IPS-18c (cell line): Measurements from ENCODE around the gene EFCAB11.

ENCODE experiments used
- H3K4me3 ChIP-seq: 2 replicates; pipeline ENCODE4 v1.7.0; 2013; ENCODE audit warnings: low read depth, mild to moderate bottlenecking, low read length, moderate library complexity; ENCODE audit not compliant: insufficient read depth
- H3K9me3 ChIP-seq: one replicate; pipeline ENCODE4 v1.6.1; 2013; ENCODE audit warnings: mild to moderate bottlenecking, low read length, moderate library complexity; ENCODE audit not compliant: control insufficient read depth, insufficient read depth

Gene EFCAB11

DNA sequence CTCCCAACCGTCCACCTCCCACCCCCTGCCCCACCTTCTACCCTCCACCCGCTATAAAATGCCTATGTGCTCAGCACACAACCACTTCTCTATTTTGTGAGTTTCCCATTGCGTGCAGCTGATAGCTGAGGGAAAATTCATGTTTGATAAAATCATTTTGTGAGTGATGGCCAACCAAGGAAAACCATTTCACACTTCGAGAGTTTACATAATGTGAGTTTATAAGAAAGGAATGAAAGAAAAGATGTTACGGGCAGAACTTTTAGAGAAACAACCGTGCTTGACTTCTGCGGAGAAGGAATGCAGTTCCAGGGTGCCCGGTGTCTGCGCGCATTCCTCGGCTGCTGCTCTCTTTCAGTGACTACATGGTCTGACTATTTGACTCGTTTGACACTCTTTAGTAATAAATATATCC lies 140.9 kb downstream of the EFCAB11 start:
- Histone ChIP-seq H3K4me3 (no peak overlapping the region), H3K9me3 (no peaks in the 10 kb centered on the region)

DNA sequence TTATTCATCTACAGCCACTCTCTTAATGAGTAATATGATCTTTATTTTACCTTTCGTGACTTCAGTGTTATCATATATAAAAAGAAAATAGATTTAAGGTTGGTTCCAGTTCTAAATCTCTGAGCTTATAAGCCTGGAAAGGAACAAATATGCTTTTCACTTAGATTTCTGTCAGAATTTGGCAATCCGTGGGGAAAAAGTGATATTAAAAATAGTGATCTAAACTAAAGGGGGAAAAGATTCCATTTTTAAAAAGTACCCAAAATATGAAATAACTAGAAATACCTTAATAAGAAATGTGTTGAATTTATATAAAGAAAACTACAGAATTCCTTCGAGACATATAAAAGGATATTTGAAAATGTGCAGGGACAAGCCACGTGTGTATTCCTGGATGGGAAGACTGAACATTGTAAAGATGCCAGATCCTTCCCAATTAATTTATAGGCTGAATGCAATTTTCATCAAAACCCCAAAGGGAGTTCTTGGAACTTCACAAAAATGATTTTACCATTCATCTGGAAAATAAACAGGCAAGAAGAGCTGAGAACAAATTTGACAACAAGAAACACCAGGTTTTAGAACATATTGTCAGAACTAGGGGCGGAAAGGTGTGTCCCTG lies 142.5 kb downstream of the EFCAB11 start:
- no peaks in the 10 kb centered on the region for H3K9me3 ChIP-seq
- no peak overlapping the region for H3K4me3 ChIP-seq

DNA sequence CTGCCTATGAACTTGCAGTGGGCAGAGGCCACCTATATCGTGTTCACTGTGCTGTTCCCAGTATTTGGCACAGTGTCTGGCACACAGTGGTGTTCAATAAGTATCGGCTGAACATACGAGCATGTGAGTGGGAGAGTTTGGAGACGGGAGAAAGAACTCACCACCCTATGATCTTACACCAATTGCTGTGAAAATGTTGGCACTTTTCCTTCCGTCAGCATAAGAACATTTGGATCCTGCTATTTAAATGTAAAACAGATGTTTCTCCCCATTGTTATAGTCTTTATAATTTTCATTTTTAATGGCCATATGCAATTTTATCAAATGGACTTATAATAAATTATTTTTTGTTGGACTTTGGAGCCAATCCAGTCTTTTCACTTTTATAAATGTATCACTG lies 144.4 kb downstream of the EFCAB11 start:
- no peaks in the 10 kb centered on the region for H3K9me3 ChIP-seq
- H3K4me3 ChIP-seq = no peak overlapping the region

- Histone ChIP-seq H3K9me3 (no peaks in the 10 kb centered on the region), H3K4me3 (no peak overlapping the region)
These were observed 146.6 kb downstream of the EFCAB11 start for GRCh38 chr14:89807892-89808291.

GRCh38 chr14:89807151-89807550 lies 147.4 kb downstream of the EFCAB11 start:
- H3K9me3 ChIP-seq = no peaks in the 10 kb centered on the region
- H3K4me3 ChIP-seq = no peak overlapping the region

- Histone ChIP-seq H3K9me3 (no peaks in the 10 kb centered on the region), H3K4me3 (no peak overlapping the region)
These were observed 148.1 kb downstream of the EFCAB11 start for GRCh38 chr14:89806451-89806850.

DNA sequence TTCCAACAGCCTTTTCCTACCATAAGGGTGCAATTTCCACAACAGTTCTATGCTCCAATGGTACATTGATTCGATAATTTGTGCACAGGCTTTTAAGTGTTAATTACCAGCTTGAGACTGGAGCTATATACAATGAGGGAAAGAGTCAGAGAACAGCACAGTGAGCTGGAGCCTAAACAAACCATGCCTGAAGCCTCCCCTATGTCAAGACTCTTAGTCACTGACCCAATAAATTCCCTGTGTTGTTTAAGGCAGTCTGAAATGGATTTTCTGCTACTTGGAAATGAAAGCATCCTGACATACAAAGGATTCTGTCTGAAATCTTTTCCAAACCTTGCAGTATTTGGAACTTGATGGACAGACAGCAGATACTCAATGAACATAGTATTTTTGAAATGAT lies 149.0 kb downstream of the EFCAB11 start:
- H3K9me3 ChIP-seq = no peaks in the 10 kb centered on the region
- H3K4me3 ChIP-seq = no peak overlapping the region

- no peaks in the 10 kb centered on the region for H3K9me3 ChIP-seq
- H3K4me3 ChIP-seq = no peak overlapping the region
These were observed 151.0 kb downstream of the EFCAB11 start for GRCh38 chr14:89803542-89803941.

DNA sequence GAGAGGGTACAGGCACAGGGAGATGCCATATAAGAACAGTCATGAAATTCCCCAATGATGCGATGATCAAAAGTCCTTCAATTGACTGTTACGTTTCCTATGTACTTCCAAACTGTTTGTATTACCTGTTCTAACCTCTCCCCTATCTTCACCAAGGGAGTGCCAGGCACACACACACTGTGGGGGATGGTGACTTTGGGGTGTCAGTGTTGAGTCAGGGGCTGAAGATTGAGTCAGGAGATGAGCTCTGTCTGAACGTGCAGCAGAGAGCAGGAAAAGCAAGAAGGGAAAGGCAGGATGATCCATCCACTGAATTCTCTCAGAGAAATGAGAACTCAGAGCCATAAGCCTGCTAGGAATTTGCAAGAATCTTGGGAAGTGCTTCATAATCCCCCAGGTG lies 153.4 kb downstream of the EFCAB11 start:
- H3K9me3 ChIP-seq = no peaks in the 10 kb centered on the region
- H3K4me3 ChIP-seq = no peak overlapping the region

DNA sequence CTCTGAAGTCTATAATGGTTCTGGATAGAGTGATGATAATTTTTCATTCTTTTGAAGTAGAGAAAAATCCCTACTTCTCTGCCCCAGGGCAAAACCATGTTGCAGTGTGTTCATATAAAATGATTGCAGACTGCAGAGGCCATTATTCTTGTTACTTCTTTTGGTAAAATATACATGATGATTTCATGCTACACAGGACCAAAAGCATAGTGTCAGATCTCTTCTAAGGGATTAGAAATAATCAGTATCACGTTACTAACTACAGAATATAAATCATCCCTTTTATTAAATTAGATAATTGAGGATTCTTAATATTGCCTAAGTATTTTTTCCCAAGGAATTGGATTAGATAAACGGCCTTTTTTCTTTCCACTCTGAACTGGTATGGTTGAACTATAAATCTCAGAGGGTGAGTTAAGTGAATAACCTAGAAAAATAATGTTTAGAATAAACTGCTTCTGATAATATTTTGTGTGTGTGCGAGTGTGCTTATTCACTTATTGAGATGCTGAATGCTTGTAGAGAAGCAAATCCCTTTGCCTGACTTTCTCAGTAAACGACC lies 156.2 kb downstream of the EFCAB11 start:
- H3K9me3 ChIP-seq = no peaks in the 10 kb centered on the region
- H3K4me3 ChIP-seq = no peak overlapping the region

GRCh38 chr14:89797148-89797547 lies 157.4 kb downstream of the EFCAB11 start:
- Histone ChIP-seq H3K4me3 (no peak overlapping the region), H3K9me3 (no peaks in the 10 kb centered on the region)

DNA sequence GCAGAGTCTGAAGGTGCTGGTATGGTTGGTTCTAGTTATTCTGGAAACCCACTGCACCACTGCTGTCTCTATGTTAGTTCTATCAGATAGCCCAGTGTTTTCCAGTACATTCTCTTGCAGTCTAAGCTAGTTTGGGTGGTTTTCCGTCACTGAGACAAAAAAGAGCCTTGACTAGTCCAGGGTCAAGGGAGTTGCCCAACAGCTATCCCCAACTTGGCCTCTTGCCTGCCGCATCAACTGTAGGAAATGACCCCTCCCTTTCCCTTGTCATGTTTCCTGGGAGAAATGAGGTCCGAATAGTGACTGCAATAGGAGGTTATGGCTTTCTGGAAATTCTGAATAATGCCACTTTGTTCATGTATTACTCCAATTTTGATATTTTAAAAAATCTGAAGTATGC lies 160.4 kb downstream of the EFCAB11 start:
- no peak overlapping the region for H3K4me3 ChIP-seq
- H3K9me3 ChIP-seq = no peaks in the 10 kb centered on the region

DNA sequence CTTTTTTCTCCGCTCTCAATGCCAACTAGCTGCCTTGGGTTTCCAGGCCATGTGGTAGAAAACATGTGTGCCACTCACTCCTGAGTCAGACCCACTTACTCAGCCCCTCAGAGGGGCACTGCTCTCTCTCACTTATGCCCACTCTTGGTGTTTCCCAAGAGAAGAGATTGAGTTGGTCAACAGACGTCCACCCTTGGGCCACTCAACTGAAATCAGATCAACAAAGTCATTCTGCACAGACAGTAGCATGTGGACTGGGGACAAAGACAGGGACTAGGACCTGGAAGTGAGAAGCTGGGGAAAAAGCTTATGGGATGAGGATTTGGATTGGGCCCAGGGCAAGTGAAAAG lies 161.2 kb downstream of the EFCAB11 start:
- Histone ChIP-seq H3K4me3 (no peak overlapping the region), H3K9me3 (no peaks in the 10 kb centered on the region)

DNA sequence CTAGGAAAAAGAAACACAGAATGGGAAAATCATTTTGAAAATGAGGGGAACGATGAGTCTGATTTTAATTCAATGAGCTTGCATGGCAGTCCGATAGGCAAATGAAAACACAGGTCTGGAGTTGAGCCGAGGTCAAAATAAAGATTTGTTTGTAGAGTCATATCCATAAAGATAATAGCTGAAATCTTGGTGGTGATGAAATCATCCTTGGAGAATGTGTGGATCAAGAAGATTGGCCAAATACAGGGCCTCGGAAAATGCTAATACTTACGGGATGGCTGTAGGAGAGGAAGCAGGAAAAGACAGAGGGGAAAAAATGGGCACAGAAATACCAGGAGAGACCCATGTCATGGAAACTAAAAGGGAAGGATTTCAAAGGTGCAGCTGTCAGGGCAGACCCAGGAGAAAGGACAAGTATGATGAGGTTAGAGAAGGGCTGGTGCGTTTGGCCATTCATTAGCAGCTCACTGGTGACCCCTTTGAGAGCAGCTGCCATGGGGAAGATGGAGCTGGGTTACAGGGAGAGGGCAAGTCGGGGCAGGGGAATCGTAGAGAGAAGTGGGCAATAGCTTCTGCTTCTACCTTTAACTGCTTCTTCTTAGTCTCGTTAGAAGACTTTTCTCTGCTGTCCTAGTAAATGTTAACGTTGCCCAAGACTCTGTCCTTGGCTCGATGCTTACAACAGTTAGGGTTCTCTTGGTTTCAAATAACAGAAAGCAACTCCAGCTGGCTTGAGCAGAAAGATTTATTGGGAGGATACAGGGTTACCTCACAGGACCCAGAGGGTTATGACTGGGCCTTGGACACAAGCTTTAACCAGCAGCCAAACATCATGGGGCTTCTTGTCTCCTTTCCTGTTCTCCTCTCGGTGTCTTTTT lies 161.8 kb downstream of the EFCAB11 start:
- Histone ChIP-seq H3K9me3 (no peaks in the 10 kb centered on the region), H3K4me3 (no peak overlapping the region)

- Histone ChIP-seq H3K9me3 (no peaks in the 10 kb centered on the region), H3K4me3 (no peak overlapping the region)
These were observed 167.0 kb downstream of the EFCAB11 start for GRCh38 chr14:89787525-89787924.

GRCh38 chr14:89781046-89781445 lies 173.5 kb downstream of the EFCAB11 start:
- H3K4me3 ChIP-seq = no peak overlapping the region
- no peaks in the 10 kb centered on the region for H3K9me3 ChIP-seq

GRCh38 chr14:89779707-89780106 lies 174.8 kb downstream of the EFCAB11 start:
- Histone ChIP-seq H3K4me3 (no peak overlapping the region), H3K9me3 (no peaks in the 10 kb centered on the region)

DNA sequence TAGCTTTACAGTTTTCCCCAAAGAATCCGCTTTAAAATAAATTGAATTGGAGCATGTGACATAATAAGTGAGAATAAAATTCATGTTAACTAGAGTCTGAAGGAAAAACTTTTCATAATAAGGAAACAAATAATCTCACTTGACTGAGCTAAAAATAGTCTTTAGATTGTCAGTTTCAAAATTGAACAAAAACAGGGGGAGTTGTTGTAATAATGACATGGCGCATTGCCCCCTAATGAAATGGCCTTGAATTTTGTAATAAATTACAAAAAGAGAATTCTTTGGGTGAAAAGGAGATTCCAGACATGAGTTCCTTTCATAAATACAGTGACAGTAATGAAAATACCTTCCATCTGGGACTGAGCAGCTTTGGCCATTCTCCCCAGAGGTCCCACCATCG lies 178.6 kb downstream of the EFCAB11 start:
- Histone ChIP-seq H3K4me3 (no peak overlapping the region), H3K9me3 (no peaks in the 10 kb centered on the region)
